Measurements from ENCODE around the gene SLC4A4.

DNA sequence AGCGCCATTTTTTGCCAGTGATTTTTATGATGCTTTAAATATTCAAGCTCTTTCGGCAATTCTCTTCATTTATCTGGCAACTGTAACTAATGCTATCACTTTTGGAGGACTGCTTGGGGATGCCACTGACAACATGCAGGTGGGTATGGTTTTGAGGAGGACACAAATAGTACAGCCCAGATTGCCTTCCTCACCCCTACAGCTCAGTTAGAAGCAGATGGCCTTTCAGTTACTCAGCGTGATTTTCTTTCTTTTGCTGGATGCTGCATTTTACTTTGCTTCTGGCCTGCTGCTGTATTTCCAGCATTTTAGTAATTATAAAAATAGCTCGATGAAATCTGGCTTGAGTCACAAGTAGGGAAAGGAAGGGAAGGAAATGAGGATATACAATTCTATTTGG, 114.7 kb downstream of the SLC4A4 start:
- TF ChIP-seq, protein P1, sequence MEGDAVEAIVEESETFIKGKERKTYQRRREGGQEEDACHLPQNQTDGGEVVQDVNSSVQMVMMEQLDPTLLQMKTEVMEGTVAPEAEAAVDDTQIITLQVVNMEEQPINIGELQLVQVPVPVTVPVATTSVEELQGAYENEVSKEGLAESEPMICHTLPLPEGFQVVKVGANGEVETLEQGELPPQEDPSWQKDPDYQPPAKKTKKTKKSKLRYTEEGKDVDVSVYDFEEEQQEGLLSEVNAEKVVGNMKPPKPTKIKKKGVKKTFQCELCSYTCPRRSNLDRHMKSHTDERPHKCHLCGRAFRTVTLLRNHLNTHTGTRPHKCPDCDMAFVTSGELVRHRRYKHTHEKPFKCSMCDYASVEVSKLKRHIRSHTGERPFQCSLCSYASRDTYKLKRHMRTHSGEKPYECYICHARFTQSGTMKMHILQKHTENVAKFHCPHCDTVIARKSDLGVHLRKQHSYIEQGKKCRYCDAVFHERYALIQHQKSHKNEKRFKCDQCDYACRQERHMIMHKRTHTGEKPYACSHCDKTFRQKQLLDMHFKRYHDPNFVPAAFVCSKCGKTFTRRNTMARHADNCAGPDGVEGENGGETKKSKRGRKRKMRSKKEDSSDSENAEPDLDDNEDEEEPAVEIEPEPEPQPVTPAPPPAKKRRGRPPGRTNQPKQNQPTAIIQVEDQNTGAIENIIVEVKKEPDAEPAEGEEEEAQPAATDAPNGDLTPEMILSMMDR (IDR thresholded peaks at IDR 0.05): no peak
- no peak for TF ChIP-seq POLR2A (IDR thresholded peaks at IDR 0.05)
